ENCODE results near the gene DNAJC18. TPM values are rescaled to one million over a fixed set of nuclear protein-coding genes. Genes with fewer than 3 reads are reported as not detected.
A peak's percentile ranks its signal among the peaks of the same experiment; 100 is the strongest.

Gene DNAJC18
- polyA plus RNA-seq, 2 donors: 2.2 to 2.4 TPM

GRCh38 chr5:139385061-139386049 lies 54.0 kb downstream of the DNAJC18 start:
- no peaks in the 10 kb centered on the region for H3K9me3 ChIP-seq (ENCODE audit: control insufficient read depth in 2 of 2, insufficient read depth in 1 of 2, low read depth in 1 of 2, low read length in 1 of 2)
- H3K27me3 ChIP-seq (ENCODE audit: control insufficient read depth in 1 of 2, insufficient read depth in 2 of 2, low read length in 2 of 2): no peaks in the 10 kb centered on the region
- WGBS, 2 donors: 27% methylated on average over 8 of the region's 8 CpGs
- peak overlapping the region; percentile 77 for H3K27ac ChIP-seq (ENCODE audit: low read depth in 2 of 2, low read length in 1 of 2)
- peaks cover 0 to 3% of the 10 kb centered on the region in 2 donors for H3K36me3 ChIP-seq (ENCODE audit: control insufficient read depth in 2 of 2, insufficient read depth in 2 of 2, low read length in 1 of 2)
- peak overlapping the region; percentile 7 to 20 for H3K4me3 ChIP-seq (ENCODE audit: low read depth in 1 of 2, low read length in 2 of 2)
- peaks cover 5 to 24% of the 10 kb centered on the region in 2 donors for H3K4me1 ChIP-seq (ENCODE audit: control insufficient read depth in 2 of 2, insufficient read depth in 2 of 2, low read length in 1 of 2)

- H3K27ac ChIP-seq (ENCODE audit: low read depth in 2 of 2, low read length in 1 of 2): peak overlapping the region; percentile 70 to 77
- H3K27me3 ChIP-seq (ENCODE audit: control insufficient read depth in 1 of 2, insufficient read depth in 2 of 2, low read length in 2 of 2): no peaks in the 10 kb centered on the region
- peaks cover 0 to 3% of the 10 kb centered on the region in 2 donors for H3K36me3 ChIP-seq (ENCODE audit: control insufficient read depth in 2 of 2, insufficient read depth in 2 of 2, low read length in 1 of 2)
- no peaks in the 10 kb centered on the region for H3K9me3 ChIP-seq (ENCODE audit: control insufficient read depth in 2 of 2, insufficient read depth in 1 of 2, low read depth in 1 of 2, low read length in 1 of 2)
- WGBS, 2 donors: 43 to 48% methylated on average over 9 of the region's 9 CpGs
- H3K4me1 ChIP-seq (ENCODE audit: control insufficient read depth in 2 of 2, insufficient read depth in 2 of 2, low read length in 1 of 2): peaks cover 5 to 19% of the 10 kb centered on the region in 2 donors
- peak overlapping the region in 1 of 2 donors; percentile 20 for H3K4me3 ChIP-seq (ENCODE audit: low read depth in 1 of 2, low read length in 2 of 2)
These were observed 54.7 kb downstream of the DNAJC18 start for GRCh38 chr5:139384591-139385051.

GRCh38 chr5:139383993-139384590 lies 55.2 kb downstream of the DNAJC18 start:
- Histone ChIP-seq H3K36me3 (ENCODE audit: control insufficient read depth in 2 of 2, insufficient read depth in 2 of 2, low read length in 1 of 2) (peaks cover 0 to 3% of the 10 kb centered on the region in 2 donors), H3K4me3 (ENCODE audit: low read depth in 1 of 2, low read length in 2 of 2) (no peak overlapping the region), H3K4me1 (ENCODE audit: control insufficient read depth in 2 of 2, insufficient read depth in 2 of 2, low read length in 1 of 2) (peaks cover 5 to 18% of the 10 kb centered on the region in 2 donors), H3K27me3 (ENCODE audit: control insufficient read depth in 1 of 2, insufficient read depth in 2 of 2, low read length in 2 of 2) (no peaks in the 10 kb centered on the region), H3K27ac (ENCODE audit: low read depth in 2 of 2, low read length in 1 of 2) (peak overlapping the region; percentile 70 to 77), H3K9me3 (ENCODE audit: control insufficient read depth in 2 of 2, insufficient read depth in 1 of 2, low read depth in 1 of 2, low read length in 1 of 2) (no peaks in the 10 kb centered on the region)
- 65% methylated on average over 7 of the region's 7 CpGs for WGBS, 2 donors

DNA sequence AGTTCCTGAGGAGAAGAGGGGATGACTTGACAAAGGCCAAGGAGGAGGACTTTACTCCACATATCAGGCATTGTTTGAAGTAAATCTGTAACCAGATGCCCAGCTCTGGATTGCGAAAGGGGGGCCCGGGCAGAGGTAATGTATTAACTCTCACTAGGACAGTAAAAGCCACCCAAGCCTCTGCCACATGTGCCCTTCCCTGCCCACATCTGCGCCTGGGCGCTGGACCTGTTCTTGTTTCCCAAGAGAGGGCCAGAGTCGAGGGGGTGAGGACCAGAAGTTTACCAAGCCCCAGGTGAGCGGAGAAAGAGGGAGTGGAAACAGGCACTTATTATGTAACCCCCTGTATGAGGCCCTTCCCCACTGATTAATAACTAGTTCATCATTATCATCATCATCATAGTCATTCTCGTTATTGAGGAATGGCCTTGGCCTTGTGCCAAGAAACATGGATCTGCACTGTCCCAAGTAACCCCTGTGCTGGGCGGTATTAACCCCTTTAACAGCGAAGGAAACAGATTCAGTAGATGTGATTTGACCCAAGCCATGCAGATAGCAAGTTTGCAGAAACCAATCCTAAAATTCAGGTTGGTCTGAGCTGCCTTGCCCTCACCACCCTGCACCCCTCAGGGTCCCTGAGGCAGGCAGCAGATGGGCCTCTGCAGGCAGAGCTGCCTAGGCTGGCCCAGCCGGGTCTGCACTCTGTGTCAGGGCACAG lies 55.9 kb downstream of the DNAJC18 start, which contains the start of gene SLC23A1:
Gene SLC23A1, minus strand, starts transcription at position 23 of the 718 bp plus-strand sequence. CDS start 44 bp downstream, outside the sequence.
- Histone ChIP-seq H3K9me3 (ENCODE audit: control insufficient read depth in 2 of 2, insufficient read depth in 1 of 2, low read depth in 1 of 2, low read length in 1 of 2) (no peaks in the 10 kb centered on the region), H3K27ac (ENCODE audit: low read depth in 2 of 2, low read length in 1 of 2) (peak within 1 kb of the TSS in 1 of 2 donors; percentile 70), H3K27me3 (ENCODE audit: control insufficient read depth in 1 of 2, insufficient read depth in 2 of 2, low read length in 2 of 2) (no peaks in the 10 kb centered on the region), H3K4me3 (ENCODE audit: low read depth in 1 of 2, low read length in 2 of 2) (no peak within 1 kb of the TSS), H3K4me1 (ENCODE audit: control insufficient read depth in 2 of 2, insufficient read depth in 2 of 2, low read length in 1 of 2) (peaks cover 5 to 21% of the 10 kb centered on the region in 2 donors), H3K36me3 (ENCODE audit: control insufficient read depth in 2 of 2, insufficient read depth in 2 of 2, low read length in 1 of 2) (peaks cover 0 to 3% of the 10 kb centered on the region in 2 donors)
- WGBS, 2 donors: 54 to 63% methylated on average over 10 of the region's 10 CpGs

- H3K9me3 ChIP-seq (ENCODE audit: control insufficient read depth in 2 of 2, insufficient read depth in 1 of 2, low read depth in 1 of 2, low read length in 1 of 2): no peaks in the 10 kb centered on the region
- H3K4me1 ChIP-seq (ENCODE audit: control insufficient read depth in 2 of 2, insufficient read depth in 2 of 2, low read length in 1 of 2): peaks cover 5 to 17% of the 10 kb centered on the region in 2 donors
- no peaks in the 10 kb centered on the region for H3K27me3 ChIP-seq (ENCODE audit: control insufficient read depth in 1 of 2, insufficient read depth in 2 of 2, low read length in 2 of 2)
- peaks cover 0 to 2% of the 10 kb centered on the region in 2 donors for H3K36me3 ChIP-seq (ENCODE audit: control insufficient read depth in 2 of 2, insufficient read depth in 2 of 2, low read length in 1 of 2)
- H3K4me3 ChIP-seq (ENCODE audit: low read depth in 1 of 2, low read length in 2 of 2): no peak overlapping the region
- no peak overlapping the region for H3K27ac ChIP-seq (ENCODE audit: low read depth in 2 of 2, low read length in 1 of 2)
- WGBS, 2 donors: 58 to 70% methylated on average over 3 of the region's 3 CpGs
These were observed 56.5 kb downstream of the DNAJC18 start for GRCh38 chr5:139382807-139383206.

DNA sequence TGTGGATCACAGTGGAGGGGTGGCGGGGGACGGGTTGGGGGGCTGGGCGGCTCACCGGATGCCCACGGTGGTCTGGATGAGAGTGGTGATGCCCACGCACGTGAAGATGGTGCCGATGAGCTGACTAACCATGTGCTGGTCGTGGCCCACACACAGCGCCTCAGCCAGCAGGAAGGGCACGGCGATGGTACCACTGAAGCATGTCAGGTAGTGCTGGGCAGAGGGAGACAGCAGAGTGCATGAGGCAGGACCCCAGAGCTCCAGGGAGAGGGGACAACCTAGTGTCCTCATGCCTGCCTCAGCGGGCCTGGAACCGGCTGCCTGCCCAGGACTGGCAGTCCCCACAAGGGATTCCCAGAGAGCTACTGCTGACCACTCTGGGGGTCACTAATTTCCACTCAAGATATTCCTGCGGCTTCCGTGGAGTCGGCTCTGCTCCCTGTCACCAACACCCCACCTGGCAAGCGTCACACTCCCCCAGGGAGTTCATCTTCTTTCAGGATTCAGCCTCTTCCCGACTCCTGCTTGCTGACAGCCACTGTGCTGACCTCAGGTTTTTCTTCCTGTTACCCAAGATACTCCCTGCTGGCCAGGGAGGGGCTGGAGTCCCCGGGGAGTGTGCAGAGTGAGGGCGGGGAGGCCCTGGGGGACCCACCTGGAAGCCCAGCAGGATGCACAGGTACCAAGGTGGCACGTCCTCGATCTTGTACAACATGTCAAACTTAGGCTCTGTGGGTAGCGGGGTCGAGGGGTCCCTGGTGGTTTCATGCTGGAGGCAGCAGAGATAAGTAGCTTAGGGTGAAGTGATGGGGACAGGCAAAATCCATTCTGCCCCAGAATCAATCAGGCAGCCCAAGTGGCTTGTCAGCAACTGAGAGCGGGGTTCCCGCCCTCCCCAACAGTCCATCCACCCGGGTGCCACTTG lies 57.2 kb downstream of the DNAJC18 start:
- no peak overlapping the region for H3K4me3 ChIP-seq (ENCODE audit: low read depth in 1 of 2, low read length in 2 of 2)

GRCh38 chr5:139379626-139380449 lies 59.5 kb downstream of the DNAJC18 start:
- peaks cover 0 to 4% of the 10 kb centered on the region in 2 donors for H3K36me3 ChIP-seq (ENCODE audit: control insufficient read depth in 2 of 2, insufficient read depth in 2 of 2, low read length in 1 of 2)
- H3K4me1 ChIP-seq (ENCODE audit: control insufficient read depth in 2 of 2, insufficient read depth in 2 of 2, low read length in 1 of 2): peaks cover 5 to 16% of the 10 kb centered on the region in 2 donors
- 87% methylated on average over 15 of the region's 15 CpGs for WGBS, 2 donors
- no peak overlapping the region for H3K27ac ChIP-seq (ENCODE audit: low read depth in 2 of 2, low read length in 1 of 2)
- H3K27me3 ChIP-seq (ENCODE audit: control insufficient read depth in 1 of 2, insufficient read depth in 2 of 2, low read length in 2 of 2): no peaks in the 10 kb centered on the region
- no peaks in the 10 kb centered on the region for H3K9me3 ChIP-seq (ENCODE audit: control insufficient read depth in 2 of 2, insufficient read depth in 1 of 2, low read depth in 1 of 2, low read length in 1 of 2)
- no peak overlapping the region for H3K4me3 ChIP-seq (ENCODE audit: low read depth in 1 of 2, low read length in 2 of 2)

More for the DNA sequence above, 57.2 kb downstream of the DNAJC18 start:
- no peak overlapping the region for H3K27ac ChIP-seq (ENCODE audit: low read depth in 2 of 2, low read length in 1 of 2)
- no peaks in the 10 kb centered on the region for H3K27me3 ChIP-seq (ENCODE audit: control insufficient read depth in 1 of 2, insufficient read depth in 2 of 2, low read length in 2 of 2)
- H3K4me1 ChIP-seq (ENCODE audit: control insufficient read depth in 2 of 2, insufficient read depth in 2 of 2, low read length in 1 of 2): peaks cover 5 to 17% of the 10 kb centered on the region in 2 donors
- 89% methylated on average over 28 of the region's 28 CpGs for WGBS, 2 donors
- H3K36me3 ChIP-seq (ENCODE audit: control insufficient read depth in 2 of 2, insufficient read depth in 2 of 2, low read length in 1 of 2): peaks cover 0 to 2% of the 10 kb centered on the region in 2 donors
- no peaks in the 10 kb centered on the region for H3K9me3 ChIP-seq (ENCODE audit: control insufficient read depth in 2 of 2, insufficient read depth in 1 of 2, low read depth in 1 of 2, low read length in 1 of 2)

- Histone ChIP-seq H3K4me1 (ENCODE audit: control insufficient read depth in 2 of 2, insufficient read depth in 2 of 2, low read length in 1 of 2) (peaks cover under 1 to 7% of the 10 kb centered on the region in 2 donors), H3K27ac (ENCODE audit: low read depth in 2 of 2, low read length in 1 of 2) (no peak overlapping the region), H3K9me3 (ENCODE audit: control insufficient read depth in 2 of 2, insufficient read depth in 1 of 2, low read depth in 1 of 2, low read length in 1 of 2) (no peaks in the 10 kb centered on the region), H3K27me3 (ENCODE audit: control insufficient read depth in 1 of 2, insufficient read depth in 2 of 2, low read length in 2 of 2) (no peaks in the 10 kb centered on the region), H3K36me3 (ENCODE audit: control insufficient read depth in 2 of 2, insufficient read depth in 2 of 2, low read length in 1 of 2) (peaks cover 0 to 4% of the 10 kb centered on the region in 2 donors), H3K4me3 (ENCODE audit: low read depth in 1 of 2, low read length in 2 of 2) (no peak overlapping the region)
- 63 to 71% methylated on average over 13 of the region's 13 CpGs for WGBS, 2 donors
These were observed 60.4 kb downstream of the DNAJC18 start for GRCh38 chr5:139378941-139379361.

Measured in esophagus (tissue), 2 donors.